ENCODE data around the gene ZBTB11.
A peak's percentile ranks its signal among the peaks of the same experiment; 100 is the strongest.
"Not testable (repeated sequence)": the region's sequence is repeated elsewhere in the genome, so short reads cannot be mapped to it uniquely, and the experiment has no call there.

ZBTB11 gene

GRCh38 chr3:101676765-101677435 is at the start of gene ZBTB11:
ZBTB11 (minus strand) TSS chr3:101677132; CDS start chr3:101676914, 218 bp downstream.
- peak; percentile 99 to 100 (median 100) for DNase-seq (ENCODE audit: low read depth in 2 of 3, low spot score in 1 of 3)

- no peak for DNase-seq (ENCODE audit: low read depth in 2 of 3, low spot score in 1 of 3)
These were observed 49.0 kb upstream of the ZBTB11 start for GRCh38 chr3:101725890-101726275.

- peak in 1 of 3 donors; percentile 3 for DNase-seq (ENCODE audit: low read depth in 2 of 3, low spot score in 1 of 3)
These were observed 48.4 kb upstream of the ZBTB11 start for GRCh38 chr3:101725194-101725889.

GRCh38 chr3:101724329-101725193 is 47.6 kb upstream of the ZBTB11 start, which contains the start of gene CEP97:
CEP97 (plus strand) TSS chr3:101724614; CDS start chr3:101724677, 63 bp downstream.
- DNase-seq (ENCODE audit: low read depth in 2 of 3, low spot score in 1 of 3), result peak; percentile 82 to 88 (median 83)

GRCh38 chr3:101722394-101723173 is 45.7 kb upstream of the ZBTB11 start:
- peak in 2 of 3 donors; percentile 1 to 8 for DNase-seq (ENCODE audit: low read depth in 2 of 3, low spot score in 1 of 3)

GRCh38 chr3:101720851-101721840 is 44.2 kb upstream of the ZBTB11 start:
- peak in 1 of 3 donors; percentile 23 for DNase-seq (ENCODE audit: low read depth in 2 of 3, low spot score in 1 of 3)

GRCh38 chr3:101719604-101720185 is 42.8 kb upstream of the ZBTB11 start:
- DNase-seq (ENCODE audit: low read depth in 2 of 3, low spot score in 1 of 3), result no peak

GRCh38 chr3:101718455-101718854 is 41.5 kb upstream of the ZBTB11 start:
- DNase-seq (ENCODE audit: low read depth in 2 of 3, low spot score in 1 of 3), result no peak

- no peak for DNase-seq (ENCODE audit: low read depth in 2 of 3, low spot score in 1 of 3)
These were observed 32.2 kb upstream of the ZBTB11 start for GRCh38 chr3:101709126-101709525.

GRCh38 chr3:101704639-101705038 is 27.7 kb upstream of the ZBTB11 start:
- DNase-seq (ENCODE audit: low read depth in 2 of 3, low spot score in 1 of 3), result not testable (repeated sequence)

- DNase-seq (ENCODE audit: low read depth in 2 of 3, low spot score in 1 of 3), result no peak
These were observed 26.2 kb upstream of the ZBTB11 start for GRCh38 chr3:101703169-101703568.

- no peak for DNase-seq (ENCODE audit: low read depth in 2 of 3, low spot score in 1 of 3)
These were observed 25.8 kb upstream of the ZBTB11 start for GRCh38 chr3:101702726-101703125.

GRCh38 chr3:101701696-101702634 is 25.0 kb upstream of the ZBTB11 start:
- no peak for DNase-seq (ENCODE audit: low read depth in 2 of 3, low spot score in 1 of 3)

- DNase-seq (ENCODE audit: low read depth in 2 of 3, low spot score in 1 of 3), result peak in 1 of 3 donors; percentile 83
These were observed 18.9 kb upstream of the ZBTB11 start for GRCh38 chr3:101695779-101696372.

GRCh38 chr3:101694836-101695235 is 17.9 kb upstream of the ZBTB11 start:
- DNase-seq (ENCODE audit: low read depth in 2 of 3, low spot score in 1 of 3), result not testable (repeated sequence)

GRCh38 chr3:101693540-101693939 is 16.6 kb upstream of the ZBTB11 start:
- DNase-seq (ENCODE audit: low read depth in 2 of 3, low spot score in 1 of 3), result not testable (repeated sequence)

Data from stimulated activated CD4-positive, alpha-beta T cell treated with anti-CD3 and anti-CD28 coated beads, Interleukin-12 subunit alpha, Interleukin-12 subunit beta, amount 100 ng/mL, for 48 hours (primary cell).